HepG2 (cell line): ENCODE results near the gene ITCH. TPM values are rescaled to one million over a fixed set of nuclear protein-coding genes. Genes with fewer than 3 reads are reported as not detected.

Experiments used
- BCL6 ChIP-seq: IDR thresholded peaks from 2 replicates; pipeline ENCODE4 v1.6.1; 2016; ENCODE audit warnings: missing genetic modification reagents, missing compliant biosample characterization
- EEA1 ChIP-seq: sonication (generic); formaldehyde crosslinking; IDR thresholded peaks from 2 replicates; pipeline ENCODE4 v1.5.1; 2020; ENCODE audit warnings: mild to moderate bottlenecking, missing genetic modification reagents, borderline replicate concordance
- NR2F2 ChIP-seq: IDR thresholded peaks from 2 replicates; pipeline ENCODE4 v1.6.1; 2012; ENCODE audit warnings: low read depth, inconsistent platforms, borderline replicate concordance
- REPIN1 ChIP-seq: sonication (generic); formaldehyde crosslinking; IDR thresholded peaks from 2 replicates; pipeline ENCODE4 v1.8.0; 2022; ENCODE audit warnings: missing genetic modification reagents, low read depth, mild to moderate bottlenecking, borderline replicate concordance
- RERE ChIP-seq: IDR thresholded peaks from 2 replicates; pipeline ENCODE4 v1.6.1; 2016; ENCODE audit warnings: low read depth, missing genetic modification reagents, missing compliant biosample characterization
- SNAPC2 ChIP-seq: sonication (generic); formaldehyde crosslinking; IDR thresholded peaks from 2 replicates; pipeline ENCODE4 v1.8.1; 2022; ENCODE audit warnings: mild to moderate bottlenecking, missing genetic modification reagents
- SP5 ChIP-seq: IDR thresholded peaks from 2 replicates; pipeline ENCODE4 v1.6.1; 2016; ENCODE audit warnings: low read depth, borderline replicate concordance
- SPEN ChIP-seq: sonication (generic); formaldehyde crosslinking; IDR thresholded peaks from 2 replicates; pipeline ENCODE4 v1.5.1; 2020; ENCODE audit warnings: low read depth, mild to moderate bottlenecking, missing genetic modification reagents
- TBL1XR1 ChIP-seq: fragments of 150-350 bp; IDR thresholded peaks from 2 replicates; pipeline ENCODE4 v1.6.1; 2014; ENCODE audit warnings: borderline replicate concordance, low read length; ENCODE audit not compliant: partially characterized antibody
- TBX2 ChIP-seq: sonication (generic); formaldehyde crosslinking; IDR thresholded peaks from 2 replicates; pipeline ENCODE4 v1.5.0; 2020; ENCODE audit warnings: missing genetic modification reagents, mild to moderate bottlenecking, borderline replicate concordance
- TBX3 ChIP-seq: fragments of 450-650 bp; IDR thresholded peaks from 2 replicates; pipeline ENCODE4 v1.6.1; 2017; ENCODE audit warnings: antibody characterized with exemption, mild to moderate bottlenecking, inconsistent platforms, borderline replicate concordance
- TCF12 ChIP-seq, 2 experiments: fragments of 450-650 bp in 1 of 2; sonication (generic) in 1 of 2; formaldehyde crosslinking in 1 of 2; IDR thresholded peaks; 2 replicates each; pipeline versions ENCODE4 v1.6.1 to v1.8.0; 2017 to 2022; ENCODE audit warnings: antibody characterized with exemption in 1 of 2, mild to moderate bottlenecking in 1 of 2, missing genetic modification reagents in 1 of 2, moderate library complexity in 1 of 2
- ZFP1 ChIP-seq: IDR thresholded peaks from 2 replicates; pipeline ENCODE4 v1.6.1; 2016
- ZNF253 ChIP-seq: sonication (generic); formaldehyde crosslinking; IDR thresholded peaks from 2 replicates; pipeline ENCODE4 v1.8.0; 2022; ENCODE audit warnings: mild to moderate bottlenecking, missing genetic modification reagents, borderline replicate concordance
- ZNF317 ChIP-seq: sonication (generic); formaldehyde crosslinking; IDR thresholded peaks from 2 replicates; pipeline ENCODE4 v1.5.0; 2020; ENCODE audit warnings: mild to moderate bottlenecking, missing genetic modification reagents
- ZNF446 ChIP-seq: sonication (generic); formaldehyde crosslinking; IDR thresholded peaks from 2 replicates; pipeline ENCODE4 v1.5.0; 2020; ENCODE audit warnings: mild to moderate bottlenecking, missing genetic modification reagents
- ZNF597 ChIP-seq: sonication (generic); formaldehyde crosslinking; IDR thresholded peaks from 2 replicates; pipeline ENCODE4 v1.5.0; 2020; ENCODE audit warnings: missing genetic modification reagents
- ZNF607 ChIP-seq: sonication (generic); formaldehyde crosslinking; IDR thresholded peaks from 2 replicates; pipeline ENCODE4 v1.5.1; 2020; ENCODE audit warnings: missing genetic modification reagents, mild to moderate bottlenecking, borderline replicate concordance
- ZNF768 ChIP-seq: sonication (generic); formaldehyde crosslinking; IDR thresholded peaks from 2 replicates; pipeline ENCODE4 v1.4.0; 2020; ENCODE audit warnings: missing genetic modification reagents
- polyA plus RNA-seq, 8 experiments: library from polyadenylated mRNA; depleted of rRNA in 3 of 8; stranded (reverse) in 7 of 8; unstranded in 1 of 8; fragments of >200 nt; fragmentation: Illumina TruSeq in 4 of 8; extraction: Trizol in 4 of 8; gene quantifications; 2 replicates each; pipeline versions ENCODE4 v1.2.1 to v1.2.3, GENCODE V29; 2011 to 2016; ENCODE audit warnings: low read depth in 4 of 8, missing spikeins in 1 of 8, mixed read lengths in 1 of 8; ENCODE audit not compliant: insufficient read depth in 1 of 8
- total RNA-seq, 5 experiments: library from RNA; depleted of rRNA; stranded (reverse); fragments of >200 nt; fragmentation: Illumina TruSeq; extraction: Trizol; gene quantifications; 2 replicates each; pipeline ENCODE4 v1.2.3, GENCODE V29; 2016; ENCODE audit warnings: low read depth in 1 of 5
- TF ChIP-seq, protein P1 (sequence below): conservative IDR thresholded peaks from 2 replicates; pipeline ENCODE4 v1.6.1; 2018; ENCODE audit warnings: missing genetic modification reagents

The ITCH gene
- total and polyA plus RNA-seq, 2 of the 13 experiments (the other 11 are each of a cell fraction or from before 2014, with no cell fraction given), result 20.5 to 112 TPM

DNA sequence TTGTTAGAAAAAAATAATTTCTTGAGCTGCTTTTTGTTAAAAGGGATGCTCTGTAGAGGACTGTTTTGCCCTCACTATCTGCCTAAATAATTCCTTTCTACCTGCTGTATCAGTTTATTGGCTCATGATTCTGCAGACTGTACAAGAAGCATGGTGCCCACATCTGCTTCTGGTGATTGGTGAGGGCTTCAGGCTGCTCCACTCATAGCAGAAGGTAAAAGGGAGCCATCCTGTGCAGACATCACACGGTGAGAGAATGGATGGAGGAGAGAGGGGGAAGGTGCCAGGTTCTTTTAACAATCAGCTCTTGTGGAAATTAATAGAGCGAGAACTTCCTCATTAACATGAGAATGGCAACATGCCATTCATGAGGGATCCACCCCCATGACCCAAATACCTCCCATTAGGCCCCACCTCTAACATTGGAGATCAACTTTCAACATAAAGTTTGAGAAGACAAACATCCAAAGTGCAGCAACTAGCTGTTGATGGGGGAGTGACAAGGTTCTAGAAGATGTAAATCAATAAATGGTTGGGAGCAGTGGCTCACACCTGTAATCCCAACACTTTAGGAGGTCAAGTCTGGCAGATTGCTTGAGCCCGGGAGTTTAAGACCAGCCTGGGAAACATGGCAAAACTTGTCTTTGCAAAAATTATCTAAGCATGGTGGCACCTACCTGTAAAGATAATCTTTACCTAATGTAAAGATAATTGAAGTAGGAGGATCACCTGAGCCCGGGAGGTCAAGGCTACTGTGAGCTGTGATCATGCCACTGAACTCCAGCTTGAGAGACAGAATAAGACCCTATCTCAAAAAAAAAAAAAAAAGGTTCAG is 44.2 kb upstream of the ITCH start (continued):
- peak; percentile 48; the same call in 1 of the 2 replicates for TF ChIP-seq TBX3
- TF ChIP-seq SP5 (CRISPR knock-in tag), result peak; percentile 32; the same call in 1 of the 2 replicates
- no peak for TF ChIP-seq TCF12 (IDR thresholded peaks at IDR 0.05)
- TF ChIP-seq TCF12 (CRISPR knock-in tag; IDR thresholded peaks at IDR 0.05), result no peak
- 0 out of 2 replicates have a peak, but pooled peaks have one; percentile 30 for TF ChIP-seq ZNF607 (CRISPR knock-in tag)
- peak; percentile 49; the same call in 1 of the 2 replicates for TF ChIP-seq TBX2 (CRISPR knock-in tag)
- TF ChIP-seq RERE (CRISPR knock-in tag), result 0 out of 2 replicates have a peak, but pooled peaks have one; percentile 47
- no peak for TF ChIP-seq ZNF597 (CRISPR knock-in tag)
- TF ChIP-seq, protein P1, sequence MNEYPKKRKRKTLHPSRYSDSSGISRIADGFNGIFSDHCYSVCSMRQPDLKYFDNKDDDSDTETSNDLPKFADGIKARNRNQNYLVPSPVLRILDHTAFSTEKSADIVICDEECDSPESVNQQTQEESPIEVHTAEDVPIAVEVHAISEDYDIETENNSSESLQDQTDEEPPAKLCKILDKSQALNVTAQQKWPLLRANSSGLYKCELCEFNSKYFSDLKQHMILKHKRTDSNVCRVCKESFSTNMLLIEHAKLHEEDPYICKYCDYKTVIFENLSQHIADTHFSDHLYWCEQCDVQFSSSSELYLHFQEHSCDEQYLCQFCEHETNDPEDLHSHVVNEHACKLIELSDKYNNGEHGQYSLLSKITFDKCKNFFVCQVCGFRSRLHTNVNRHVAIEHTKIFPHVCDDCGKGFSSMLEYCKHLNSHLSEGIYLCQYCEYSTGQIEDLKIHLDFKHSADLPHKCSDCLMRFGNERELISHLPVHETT, result no peak
- no peak; the same call in 1 of the 2 replicates for TF ChIP-seq SNAPC2 (CRISPR knock-in tag)
- no peak for TF ChIP-seq ZNF317 (CRISPR knock-in tag)
- TF ChIP-seq EEA1 (CRISPR knock-in tag), result no peak
- TF ChIP-seq ZNF253 (CRISPR knock-in tag), result no peak
- TF ChIP-seq TBL1XR1, result no peak
- peak; percentile 60; the same call in 1 of the 2 replicates for TF ChIP-seq BCL6 (CRISPR knock-in tag)
- peak; percentile 55 for TF ChIP-seq NR2F2
- no peak for TF ChIP-seq ZNF446 (CRISPR knock-in tag)
- no peak for TF ChIP-seq SPEN (CRISPR knock-in tag)
- no peak for TF ChIP-seq ZNF768 (CRISPR knock-in tag)
- peak; percentile 53; the same call in 1 of the 2 replicates for TF ChIP-seq REPIN1
- TF ChIP-seq ZFP1 (CRISPR knock-in tag), result no peak
